ENCODE results near the gene NRXN2. TPM values are rescaled to one million over a fixed set of nuclear protein-coding genes. Genes with fewer than 3 reads are reported as not detected.

Gene NRXN2
- polyA plus RNA-seq, 1 of the 3 experiments (the other 2 are of a cell fraction) = 0.15 TPM

GRCh38 chr11:64715756-64716472 is 7.1 kb downstream of the NRXN2 start:
- H3K27me3 ChIP-seq (ENCODE audit: insufficient read depth) = peaks cover 13% of the 10 kb centered on the region; the same call in 1 of the 2 replicates
- POLR2A ChIA-PET = interaction anchor here (1.0 kb wide), 1 partner anchor 12 kb away, joined by 3 read pairs; no protein-coding TSS in a partner anchor
- H3K9ac ChIP-seq = no peak overlapping the region
- no peaks in the 10 kb centered on the region for H4K20me1 ChIP-seq (ENCODE audit: insufficient read depth)
- CTCF ChIA-PET = interaction anchor here (0.8 to 7.1 kb wide), 13 partner anchors 10 to 152 kb away, joined by 3 to 68 read pairs (median 4); no protein-coding TSS in a partner anchor
- H3K4me1 ChIP-seq (ENCODE audit: control insufficient read depth in 1 of 2, insufficient read depth in 2 of 2, low read depth in 1 of 2, low read length in 1 of 2) = peaks cover 0 to 35% of the 10 kb centered on the region in 2 experiments; a peak in 1 of 4 replicates
- WGBS (ENCODE audit: low lambda C conversion rate) = 57% methylated on average over 12 of the region's 13 CpGs
- H3K9me2 ChIP-seq = no peaks in the 10 kb centered on the region
- H3K4me2 ChIP-seq = no peak overlapping the region
- no peak overlapping the region for H3K4me3 ChIP-seq (ENCODE audit: low read depth in 2 of 2, low read length in 1 of 2)
- no peaks in the 10 kb centered on the region for H3K36me3 ChIP-seq (replicated peaks in 1 of 2; ENCODE audit: control insufficient read depth in 1 of 2, insufficient read depth in 2 of 2, low read length in 1 of 2)
- H3K79me2 ChIP-seq (ENCODE audit: insufficient read depth) = no peaks in the 10 kb centered on the region
- peaks cover 3% of the 10 kb centered on the region for H3F3A ChIP-seq (replicated peaks; ENCODE audit: insufficient read depth)
- peak overlapping the region in 1 of 2 experiments; percentile 71; a peak in 2 of 4 replicates for H3K27ac ChIP-seq (ENCODE audit: low read depth in 2 of 2, low read length in 1 of 2)
- TF ChIP-seq IRF3 (IDR thresholded peaks at IDR 0.05; ENCODE audit: low read depth, low read length) (no peak), FOSL2 (IDR thresholded peaks at IDR 0.05; ENCODE audit: borderline replicate concordance, low read depth) (no peak), POLR2AphosphoS5 (IDR thresholded peaks at IDR 0.05; ENCODE audit: low read depth, low read length) (no peak), NFIC (IDR thresholded peaks at IDR 0.05; ENCODE audit: borderline replicate concordance) (no peak), FOXJ3 (CRISPR knock-in tag; IDR thresholded peaks at IDR 0.05) (no peak), RAD21 (IDR thresholded peaks at IDR 0.05; ENCODE audit: low read length) (no peak), MXI1 (IDR thresholded peaks at IDR 0.05; ENCODE audit: low read depth, low read length) (no peak), USF2 (IDR thresholded peaks at IDR 0.05; ENCODE audit: borderline replicate concordance, low read depth, low read length) (no peak), EP300 (IDR thresholded peaks at IDR 0.05; ENCODE audit: borderline replicate concordance in 1 of 2, low read depth in 1 of 2, low read length in 1 of 2) (no peak), REST (IDR thresholded peaks at IDR 0.05; ENCODE audit: low read depth, low read length) (no peak), GABPA (IDR thresholded peaks at IDR 0.05; ENCODE audit: low read depth) (no peak), ELF1 (IDR thresholded peaks at IDR 0.05) (no peak), PBX3 (IDR thresholded peaks at IDR 0.05) (no peak), FOXM1 (IDR thresholded peaks at IDR 0.05; ENCODE audit: low read depth) (no peak), GATA2 (CRISPR knock-in tag; IDR thresholded peaks at IDR 0.05) (no peak), CHD2 (IDR thresholded peaks at IDR 0.05; ENCODE audit: low read length, partially characterized antibody) (no peak), RXRA (IDR thresholded peaks at IDR 0.05; ENCODE audit: borderline replicate concordance, low read depth) (no peak)
- no peak for DNase-seq
- H2AFZ ChIP-seq (ENCODE audit: low read depth) = no peak overlapping the region
- H3K9me3 ChIP-seq = no peaks in the 10 kb centered on the region
